Thoracic aorta (tissue), 2 donors: ENCODE measurements around the gene STX1B. TPM values are rescaled to one million over a fixed set of nuclear protein-coding genes. Genes with fewer than 3 reads are reported as not detected.

Experiments
- ATAC-seq: fragments of 150-250 bp; one replicate; pipeline ENCODE4 v1.8.0; 2017; ENCODE audit warnings: low read depth; ENCODE audit not compliant: insufficient number of reproducible peaks, low FRiP score
- DNase-seq: peaks from one replicate; pipeline ENCODE4 v3.0.0-alpha.2; 2020; ENCODE audit warnings: low spot score
- H3K27ac ChIP-seq, 2 donors: fragments of 200-600 bp; sonication (generic); 1 replicate in 1 of 2; 2 replicates in 1 of 2; pipeline ENCODE4 v1.5.1; 2016; ENCODE audit warnings: mild to moderate bottlenecking in 2 of 2, moderate library complexity in 2 of 2
- H3K27me3 ChIP-seq: fragments of 200-600 bp; sonication (generic); replicated peaks from 2 replicates; pipeline ENCODE4 v1.6.0; 2016; ENCODE audit warnings: mild to moderate bottlenecking; ENCODE audit not compliant: insufficient read depth
- H3K36me3 ChIP-seq: fragments of 200-600 bp; sonication (generic); one replicate; pipeline ENCODE4 v1.5.1; 2016
- H3K4me1 ChIP-seq, 2 donors: fragments of 200-600 bp; sonication (generic); 1 replicate in 1 of 2; 2 replicates in 1 of 2; pipeline versions ENCODE4 v1.5.1 to v1.6.0; 2016; ENCODE audit warnings: low read depth in 2 of 2, mild to moderate bottlenecking in 1 of 2; ENCODE audit not compliant: control insufficient read depth in 1 of 2
- H3K4me3 ChIP-seq: fragments of 200-600 bp; sonication (generic); 2 replicates; pipeline ENCODE4 v1.5.1; 2016; ENCODE audit warnings: mild to moderate bottlenecking
- H3K9me3 ChIP-seq: fragments of 200-600 bp; sonication (generic); 2 replicates; pipeline ENCODE4 v1.5.1; 2016
- total RNA-seq, 2 donors: library from RNA; depleted of rRNA; stranded (reverse); fragments of >200 nt; gene quantifications; one replicate each; pipeline versions ENCODE4 v1.1.0 to v1.2.3, GENCODE V29; 2016
- TF ChIP-seq, protein P1 (sequence below): fragments of 200-600 bp; sonication (generic); IDR thresholded peaks from one replicate; pipeline ENCODE4 v1.5.1; 2019; ENCODE audit warnings: antibody characterized with exemption

The STX1B gene
- total RNA-seq, 2 donors from 2014 or later, result 0.68 to 1.6 TPM

DNA sequence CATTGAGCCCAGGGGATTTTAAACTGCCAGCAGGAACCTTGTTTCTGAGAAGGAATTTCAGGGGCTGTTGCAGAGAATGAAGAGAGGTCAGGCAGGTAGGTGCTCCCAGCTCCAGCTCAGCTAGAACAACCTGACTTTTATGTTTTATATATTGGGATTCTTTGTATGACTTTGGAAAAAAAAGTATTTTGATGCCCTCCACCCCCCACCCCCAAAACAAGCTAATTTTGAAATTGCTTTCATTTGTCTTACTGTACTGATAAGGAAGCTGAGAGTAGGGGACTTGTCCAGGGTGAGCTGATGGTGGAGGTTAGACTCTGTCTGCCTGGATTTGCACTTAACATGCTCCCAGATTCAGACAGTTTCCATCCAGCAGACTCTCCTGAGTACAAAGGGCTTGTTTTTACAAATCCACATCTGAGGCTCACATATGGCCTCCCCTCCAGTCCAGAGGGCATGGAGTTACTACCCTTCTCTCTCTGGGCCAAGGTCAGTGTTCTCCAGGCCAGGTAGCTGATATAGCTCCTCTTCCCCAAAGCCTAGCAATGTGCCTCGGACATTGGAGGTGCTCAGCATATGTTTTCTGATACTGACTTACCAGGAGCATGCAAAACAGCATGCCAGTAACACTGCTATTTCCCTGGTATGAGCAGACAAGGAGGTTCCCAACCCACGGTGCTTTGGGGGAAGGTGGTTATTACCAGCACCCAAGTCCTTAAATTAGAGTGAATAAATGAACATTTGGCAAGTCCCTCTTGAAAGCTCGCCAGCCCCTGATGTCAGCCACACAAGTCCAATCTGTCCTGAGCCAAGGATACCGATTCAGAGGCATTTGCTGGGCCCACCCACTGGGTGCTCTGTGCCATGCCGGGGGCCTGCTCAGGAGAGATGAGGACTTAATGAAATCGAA is 11.3 kb downstream of the STX1B start:
- DNase-seq (peak; percentile 25), ATAC-seq (no peak)
- Histone ChIP-seq H3K27me3 (no peaks in the 10 kb centered on the region), H3K27ac (peak overlapping the region; percentile 83 to 86), H3K36me3 (no peaks in the 10 kb centered on the region), H3K4me1 (peaks cover 7 to 32% of the 10 kb centered on the region in 2 donors), H3K4me3 (no peak overlapping the region), H3K9me3 (no peaks in the 10 kb centered on the region)
- TF ChIP-seq, protein P1, sequence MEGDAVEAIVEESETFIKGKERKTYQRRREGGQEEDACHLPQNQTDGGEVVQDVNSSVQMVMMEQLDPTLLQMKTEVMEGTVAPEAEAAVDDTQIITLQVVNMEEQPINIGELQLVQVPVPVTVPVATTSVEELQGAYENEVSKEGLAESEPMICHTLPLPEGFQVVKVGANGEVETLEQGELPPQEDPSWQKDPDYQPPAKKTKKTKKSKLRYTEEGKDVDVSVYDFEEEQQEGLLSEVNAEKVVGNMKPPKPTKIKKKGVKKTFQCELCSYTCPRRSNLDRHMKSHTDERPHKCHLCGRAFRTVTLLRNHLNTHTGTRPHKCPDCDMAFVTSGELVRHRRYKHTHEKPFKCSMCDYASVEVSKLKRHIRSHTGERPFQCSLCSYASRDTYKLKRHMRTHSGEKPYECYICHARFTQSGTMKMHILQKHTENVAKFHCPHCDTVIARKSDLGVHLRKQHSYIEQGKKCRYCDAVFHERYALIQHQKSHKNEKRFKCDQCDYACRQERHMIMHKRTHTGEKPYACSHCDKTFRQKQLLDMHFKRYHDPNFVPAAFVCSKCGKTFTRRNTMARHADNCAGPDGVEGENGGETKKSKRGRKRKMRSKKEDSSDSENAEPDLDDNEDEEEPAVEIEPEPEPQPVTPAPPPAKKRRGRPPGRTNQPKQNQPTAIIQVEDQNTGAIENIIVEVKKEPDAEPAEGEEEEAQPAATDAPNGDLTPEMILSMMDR, result no peak

DNA sequence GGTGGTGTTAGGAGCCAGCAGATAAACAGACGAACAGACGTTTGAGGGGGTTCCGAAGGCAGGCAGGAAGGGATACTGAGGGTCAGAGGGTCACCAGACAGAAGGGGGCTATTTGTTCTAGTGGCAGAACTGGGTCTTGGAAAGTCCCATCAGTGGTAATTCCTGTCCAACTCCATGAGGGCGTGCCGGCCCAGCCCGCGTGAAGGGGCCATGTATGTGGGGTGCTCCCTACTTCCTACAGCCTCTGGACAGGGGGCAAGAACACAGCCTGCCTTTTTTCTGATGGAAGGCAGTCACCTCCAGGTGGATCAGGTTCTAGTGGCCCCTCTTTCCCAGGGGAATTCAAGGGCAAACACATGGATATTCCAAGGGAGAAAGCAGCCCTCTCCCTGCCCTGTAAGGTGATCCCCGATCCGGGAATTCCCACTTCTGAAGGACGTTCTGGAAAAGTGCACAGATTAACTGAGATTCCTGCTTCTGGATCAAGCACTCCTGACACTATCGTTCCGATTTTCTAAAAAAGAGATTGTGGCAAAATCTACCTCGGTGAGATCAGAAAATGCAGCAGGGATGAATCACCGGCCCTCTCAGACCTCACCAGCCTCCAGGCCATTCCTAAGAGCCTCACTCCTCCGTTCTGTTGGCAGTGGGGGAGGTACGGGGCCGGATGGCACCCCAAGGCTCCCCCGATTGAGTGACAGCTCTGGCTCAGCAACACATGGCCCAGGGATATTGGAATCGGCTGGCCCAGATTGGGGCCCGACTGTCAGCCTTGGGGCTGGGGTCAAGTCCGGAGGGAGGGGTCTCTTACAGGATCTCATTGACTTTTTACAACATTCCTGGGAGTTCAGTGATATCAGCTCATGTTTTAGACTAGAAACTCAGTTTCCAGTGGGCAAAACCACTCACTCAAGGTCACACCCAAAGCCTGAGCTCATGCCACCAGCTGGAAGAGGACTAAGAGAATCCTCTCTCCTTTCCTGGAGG is 12.4 kb downstream of the STX1B start:
- peak; percentile 37 for ATAC-seq

DNA sequence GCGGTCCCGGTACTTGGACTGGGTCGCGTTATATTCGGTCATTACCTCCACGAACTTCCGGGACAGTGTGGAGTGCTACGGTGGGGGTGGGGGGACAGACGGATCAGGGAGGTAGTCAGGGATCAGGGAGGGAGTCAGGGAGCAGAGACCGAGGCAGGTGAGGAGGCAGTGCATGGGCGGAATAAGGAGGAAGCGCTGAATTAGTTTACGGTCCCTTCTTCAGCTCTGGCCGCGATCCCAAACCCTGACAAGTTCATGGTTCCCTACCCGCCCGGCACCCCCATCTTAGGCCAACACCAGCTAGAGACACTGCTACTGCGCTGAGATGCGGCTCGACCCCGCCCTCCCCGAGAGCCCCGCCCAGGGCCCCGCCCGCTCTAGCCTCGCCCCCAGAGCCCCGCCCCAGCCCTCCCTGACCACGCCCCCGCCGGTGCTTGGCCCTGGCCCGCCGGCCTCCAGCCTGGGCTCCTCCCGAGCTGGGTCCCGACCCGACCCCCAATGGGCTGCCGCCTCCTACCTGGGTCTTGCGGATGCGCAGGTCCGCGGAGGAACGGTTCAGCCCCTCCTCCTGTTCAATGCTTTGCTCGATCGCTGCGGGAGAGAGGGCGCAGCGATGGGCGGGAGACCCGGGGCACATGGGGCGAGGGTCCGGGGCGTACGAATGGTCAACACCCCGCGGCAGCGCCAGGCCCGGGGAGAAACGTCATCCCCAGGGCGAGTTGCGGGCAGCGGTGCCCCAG is 13.3 kb downstream of the STX1B start:
- ATAC-seq (peak; percentile 85), DNase-seq (peak; percentile 45)
- Histone ChIP-seq H3K27ac (peak overlapping the region; percentile 83 to 86), H3K36me3 (no peaks in the 10 kb centered on the region), H3K4me3 (peak overlapping the region; percentile 77), H3K4me1 (peaks cover 7 to 32% of the 10 kb centered on the region in 2 donors), H3K27me3 (no peaks in the 10 kb centered on the region), H3K9me3 (no peaks in the 10 kb centered on the region)
- TF ChIP-seq, protein P1, result no peak

More for the DNA sequence above, 12.4 kb downstream of the STX1B start:
- H3K4me1 ChIP-seq, result peaks cover 7 to 32% of the 10 kb centered on the region in 2 donors
- TF ChIP-seq, protein P1, result no peak
- DNase-seq, result no peak
- H3K36me3 ChIP-seq, result no peaks in the 10 kb centered on the region
- peak overlapping the region; percentile 83 to 86 for H3K27ac ChIP-seq
- no peaks in the 10 kb centered on the region for H3K27me3 ChIP-seq
- H3K9me3 ChIP-seq, result no peaks in the 10 kb centered on the region
- peak overlapping the region; percentile 77 for H3K4me3 ChIP-seq

DNA sequence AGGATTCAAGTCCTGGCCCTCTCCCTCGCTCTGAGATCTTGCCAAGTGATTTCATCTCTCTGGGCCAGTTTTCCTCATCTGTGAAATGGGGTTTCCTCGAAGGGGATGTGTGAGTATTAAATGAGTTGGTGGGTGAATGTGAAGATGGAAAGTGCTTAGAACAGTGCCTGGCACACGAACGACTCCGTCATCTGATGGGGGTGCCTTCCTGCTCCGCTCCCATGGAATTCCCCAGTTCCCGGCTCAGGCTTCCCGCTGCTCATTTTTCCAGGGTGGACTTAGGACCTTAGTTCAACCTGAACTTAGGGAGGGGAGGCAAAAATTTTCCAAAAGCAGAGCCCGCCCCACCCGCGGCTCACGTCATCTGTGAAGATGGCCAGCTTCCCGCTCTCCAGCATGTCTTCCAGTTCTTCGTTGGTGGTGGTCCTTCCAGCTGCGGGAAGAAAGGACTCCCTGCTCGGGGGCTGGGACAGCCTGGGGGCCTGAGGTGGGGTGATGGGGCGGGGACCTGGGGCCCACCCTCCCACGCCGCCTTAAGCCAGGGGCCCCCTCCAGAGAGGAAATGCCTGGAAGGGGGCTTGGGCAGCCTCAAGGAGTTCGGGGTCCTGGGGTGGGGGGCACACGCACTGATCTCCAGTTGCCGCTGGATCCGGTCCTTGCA is 14.0 kb downstream of the STX1B start:
- DNase-seq (no peak), ATAC-seq (no peak)
- no peaks in the 10 kb centered on the region for H3K9me3 ChIP-seq
- peak overlapping the region; percentile 77 for H3K4me3 ChIP-seq
- peak overlapping the region; percentile 62 to 83 for H3K27ac ChIP-seq
- H3K27me3 ChIP-seq, result no peaks in the 10 kb centered on the region
- TF ChIP-seq, protein P1, result no peak
- H3K36me3 ChIP-seq, result no peaks in the 10 kb centered on the region
- H3K4me1 ChIP-seq, result peaks cover 7 to 32% of the 10 kb centered on the region in 2 donors
